ENCODE data around the gene GHSR.

Gene GHSR

GRCh38 chr3:172448661-172449465 is 607 bp upstream of the GHSR start:
- Histone ChIP-seq H3K9me3 (no peaks in the 10 kb centered on the region), H3K36me3 (no peaks in the 10 kb centered on the region), H3K27me3 (peaks cover 100% of the 10 kb centered on the region), H3K4me3 (ENCODE audit: low read depth in 1 of 2, low read length in 1 of 2) (no peak overlapping the region), H3K27ac (no peak overlapping the region), H3K4me1 (ENCODE audit: control insufficient read depth in 1 of 2, insufficient read depth in 1 of 2, low read depth in 1 of 2, low read length in 1 of 2) (no peaks in the 10 kb centered on the region)
- TF ChIP-seq CTCF (IDR thresholded peaks at IDR 0.05) = no peak

GRCh38 chr3:172446198-172446597 is 2.1 kb downstream of the GHSR start:
- Histone ChIP-seq H3K36me3 (no peaks in the 10 kb centered on the region), H3K4me1 (ENCODE audit: control insufficient read depth in 1 of 2, insufficient read depth in 1 of 2, low read depth in 1 of 2, low read length in 1 of 2) (no peaks in the 10 kb centered on the region), H3K4me3 (ENCODE audit: low read depth in 1 of 2, low read length in 1 of 2) (no peak overlapping the region), H3K27me3 (peaks cover 100% of the 10 kb centered on the region), H3K9me3 (no peaks in the 10 kb centered on the region), H3K27ac (no peak overlapping the region)
- no peak for TF ChIP-seq CTCF (IDR thresholded peaks at IDR 0.05)

- H3K9me3 ChIP-seq = no peaks in the 10 kb centered on the region
These were observed 3.4 kb downstream of the GHSR start for GRCh38 chr3:172444821-172445220.

GRCh38 chr3:172442606-172443005 is 5.7 kb downstream of the GHSR start:
- no peaks in the 10 kb centered on the region for H3K9me3 ChIP-seq
- H3K27ac ChIP-seq = no peak overlapping the region
- no peaks in the 10 kb centered on the region for H3K36me3 ChIP-seq
- no peak overlapping the region for H3K4me3 ChIP-seq (ENCODE audit: low read depth in 1 of 2, low read length in 1 of 2)
- TF ChIP-seq CTCF (IDR thresholded peaks at IDR 0.05) = no peak
- H3K27me3 ChIP-seq = peaks cover 99% of the 10 kb centered on the region
- no peaks in the 10 kb centered on the region for H3K4me1 ChIP-seq (ENCODE audit: control insufficient read depth in 1 of 2, insufficient read depth in 1 of 2, low read depth in 1 of 2, low read length in 1 of 2)

More at GRCh38 chr3:172444821-172445220, 3.4 kb downstream of the GHSR start:
- Histone ChIP-seq H3K27me3 (peaks cover 100% of the 10 kb centered on the region), H3K4me3 (ENCODE audit: low read depth in 1 of 2, low read length in 1 of 2) (no peak overlapping the region), H3K36me3 (no peaks in the 10 kb centered on the region), H3K4me1 (ENCODE audit: control insufficient read depth in 1 of 2, insufficient read depth in 1 of 2, low read depth in 1 of 2, low read length in 1 of 2) (no peaks in the 10 kb centered on the region), H3K27ac (no peak overlapping the region)
- no peak for TF ChIP-seq CTCF (IDR thresholded peaks at IDR 0.05)

- no peaks in the 10 kb centered on the region for H3K4me1 ChIP-seq (ENCODE audit: control insufficient read depth in 1 of 2, insufficient read depth in 1 of 2, low read depth in 1 of 2, low read length in 1 of 2)
- no peaks in the 10 kb centered on the region for H3K36me3 ChIP-seq
- no peaks in the 10 kb centered on the region for H3K9me3 ChIP-seq
- TF ChIP-seq CTCF (IDR thresholded peaks at IDR 0.05) = no peak
- no peak overlapping the region for H3K27ac ChIP-seq
- peaks cover 98% of the 10 kb centered on the region for H3K27me3 ChIP-seq
- no peak overlapping the region for H3K4me3 ChIP-seq (ENCODE audit: low read depth in 1 of 2, low read length in 1 of 2)
These were observed 6.7 kb downstream of the GHSR start for GRCh38 chr3:172441581-172441980.
